C4-2B (cell line): ENCODE measurements around the gene CACNB2.

ENCODE experiments used
- CTCF ChIP-seq: fragments of 450-650 bp; conservative IDR thresholded peaks from 2 replicates; pipeline ENCODE4 v1.5.1; 2017; ENCODE audit warnings: mild to moderate bottlenecking
- ZFX ChIP-seq: fragments of 450-650 bp; IDR thresholded peaks from 2 replicates; pipeline ENCODE4 v1.6.1; 2017

GRCh38 chr10:18205098-18205834 lies 65.0 kb downstream of the CACNB2 start:
- TF ChIP-seq CTCF, result no peak
- TF ChIP-seq ZFX, result no peak
